Activated naive CD4-positive, alpha-beta T cell treated with anti-CD3 and anti-CD28 coated beads, Interleukin-2, amount 10 ng/mL, durations not matched to agents 7 days and 5 days (primary cell): ENCODE data around the gene ZC3H14.
A peak's percentile ranks its signal among the peaks of the same experiment; 100 is the strongest.

ENCODE experiments used
- CTCF ChIA-PET: fragments of 350-600 bp; sonication (Branson Sonifier 250); formaldehyde crosslinking; loops from one replicate; lab custom pipeline; 2021; ENCODE audit warnings: antibody characterized with exemption; lab: Charles Lee
- DNase-seq: peaks from one replicate; pipeline ENCODE4 v3.0.0-alpha.2; 2020
- H3K27ac Mint-ChIP-seq: one replicate; pipeline ENCODE4 v1.8.0; 2021; ENCODE audit warnings: mild to moderate bottlenecking, moderate library complexity, mixed read lengths
- H3K27me3 Mint-ChIP-seq: one replicate; pipeline ENCODE4 v1.8.0; 2021; ENCODE audit warnings: mild to moderate bottlenecking, mixed read lengths
- H3K36me3 Mint-ChIP-seq: one replicate; pipeline ENCODE4 v1.8.0; 2021; ENCODE audit warnings: mixed read lengths
- H3K4me1 Mint-ChIP-seq: one replicate; pipeline ENCODE4 v1.8.0; 2021; ENCODE audit warnings: mixed read lengths
- H3K4me3 Mint-ChIP-seq: one replicate; pipeline ENCODE4 v1.8.0; 2021; ENCODE audit warnings: mild to moderate bottlenecking, moderate library complexity, mixed read lengths
- H3K9me3 Mint-ChIP-seq: one replicate; pipeline ENCODE4 v1.8.0; 2021; ENCODE audit warnings: mixed read lengths

ZC3H14 gene

DNA sequence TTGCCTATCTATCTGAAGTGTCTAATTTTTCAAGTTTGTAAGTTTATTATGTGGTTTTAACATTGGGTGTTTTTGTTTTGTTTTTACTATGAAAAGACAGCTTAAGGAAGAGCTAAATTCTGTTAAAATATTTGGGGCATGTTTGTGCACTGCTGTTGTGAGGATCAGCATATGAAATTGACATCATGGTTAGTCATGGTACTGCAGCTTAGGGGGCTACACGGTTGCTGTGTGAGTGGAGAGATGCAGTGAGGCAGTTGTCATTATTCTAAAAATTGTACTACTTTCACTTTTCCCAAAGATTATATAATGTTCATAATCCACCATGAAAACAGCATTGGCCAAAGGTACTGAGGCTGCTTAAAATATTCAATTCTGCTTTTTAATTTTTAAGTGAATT lies 49.0 kb downstream of the ZC3H14 start:
- Mint-ChIP-seq H3K4me1 (peaks cover 14% of the 10 kb centered on the region), H3K9me3 (no peaks in the 10 kb centered on the region), H3K27me3 (no peaks in the 10 kb centered on the region), H3K36me3 (peaks cover 54% of the 10 kb centered on the region), H3K27ac (no peak overlapping the region), H3K4me3 (no peak overlapping the region)
- no peak for DNase-seq
- CTCF ChIA-PET = no interaction called here

DNA sequence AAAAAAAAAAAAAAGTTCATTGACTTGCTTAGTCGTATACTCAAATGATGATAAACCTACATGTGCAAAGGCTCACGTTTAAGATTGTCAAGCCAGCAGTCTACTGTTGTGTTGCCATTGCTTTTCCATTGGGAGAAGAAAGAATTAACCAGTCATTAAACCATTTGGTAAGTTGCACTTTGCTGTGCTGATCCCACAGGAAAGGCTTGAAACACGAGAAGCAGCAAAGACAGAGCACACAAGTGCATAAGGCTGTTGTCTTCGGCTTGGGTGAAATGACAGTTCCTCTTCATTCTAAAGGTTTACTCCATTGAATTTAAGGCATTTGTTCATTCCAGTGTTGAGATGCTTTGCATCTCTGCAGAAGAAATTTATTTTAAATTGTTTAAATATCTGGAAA lies 50.1 kb downstream of the ZC3H14 start:
- peaks cover 45% of the 10 kb centered on the region for H3K36me3 Mint-ChIP-seq
- no peaks in the 10 kb centered on the region for H3K27me3 Mint-ChIP-seq
- DNase-seq = no peak
- H3K9me3 Mint-ChIP-seq = no peaks in the 10 kb centered on the region
- no peak overlapping the region for H3K4me3 Mint-ChIP-seq
- no peak overlapping the region for H3K27ac Mint-ChIP-seq
- CTCF ChIA-PET = no interaction called here
- H3K4me1 Mint-ChIP-seq = peaks cover 14% of the 10 kb centered on the region

DNA sequence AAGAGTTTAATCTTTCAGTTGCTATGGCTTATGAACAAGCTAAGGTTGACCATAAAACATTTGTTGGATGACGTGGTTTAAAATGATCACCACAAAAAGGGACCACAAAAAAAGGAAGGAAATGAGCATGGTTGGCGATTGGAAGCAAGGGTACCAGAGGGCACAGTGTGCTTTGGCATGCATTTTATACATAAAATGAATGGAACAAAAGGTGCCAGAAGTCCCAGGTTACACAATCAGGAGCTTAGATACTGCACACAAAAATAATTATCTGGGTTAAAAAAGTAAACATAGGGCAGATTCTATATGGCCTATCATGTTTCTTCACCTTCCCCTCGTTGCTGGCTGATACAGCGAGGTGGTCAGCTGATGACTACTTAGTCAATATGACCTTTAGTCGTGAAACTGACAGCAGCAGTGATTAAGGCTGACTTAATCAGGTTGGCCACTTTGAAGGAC lies 50.7 kb downstream of the ZC3H14 start:
- H3K27me3 Mint-ChIP-seq = no peaks in the 10 kb centered on the region
- CTCF ChIA-PET = no interaction called here
- no peak for DNase-seq
- H3K36me3 Mint-ChIP-seq = peaks cover 42% of the 10 kb centered on the region
- H3K4me3 Mint-ChIP-seq = no peak overlapping the region
- H3K27ac Mint-ChIP-seq = no peak overlapping the region
- peaks cover 14% of the 10 kb centered on the region for H3K4me1 Mint-ChIP-seq
- H3K9me3 Mint-ChIP-seq = no peaks in the 10 kb centered on the region

DNA sequence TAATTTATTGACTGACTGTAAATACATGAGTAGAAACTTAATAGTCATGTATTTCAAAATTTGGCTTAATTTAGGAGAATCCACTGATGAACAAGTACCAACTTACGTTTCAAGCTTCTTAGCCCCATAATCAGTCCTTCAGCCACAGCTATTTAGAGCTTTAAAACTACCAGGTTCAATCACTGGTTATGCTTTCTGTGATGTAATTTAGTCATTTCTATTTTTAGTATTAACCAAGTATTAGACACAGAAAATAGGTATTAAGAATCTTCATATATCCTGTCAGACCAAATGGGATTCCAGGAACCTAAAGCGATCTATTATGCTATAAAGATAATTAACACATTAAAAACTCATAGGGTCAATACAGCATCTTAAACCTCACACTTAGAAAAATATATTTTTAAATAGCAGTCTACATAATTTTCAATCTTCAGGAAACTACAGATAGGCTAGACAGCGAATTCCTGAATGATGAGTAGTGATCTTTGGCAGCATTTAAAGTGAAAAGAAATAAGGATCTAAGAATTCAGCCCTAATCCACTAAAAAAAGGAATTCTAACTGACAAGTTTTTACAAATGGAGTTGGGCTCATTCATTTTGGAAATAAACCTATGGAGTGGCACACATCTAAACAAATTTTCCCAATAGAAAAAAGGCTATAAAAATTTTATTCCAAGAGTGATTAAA lies 51.5 kb downstream of the ZC3H14 start:
- Mint-ChIP-seq H3K9me3 (no peaks in the 10 kb centered on the region), H3K27ac (no peak overlapping the region), H3K4me1 (peaks cover 14% of the 10 kb centered on the region), H3K36me3 (peaks cover 36% of the 10 kb centered on the region), H3K27me3 (no peaks in the 10 kb centered on the region), H3K4me3 (no peak overlapping the region)
- DNase-seq = no peak
- CTCF ChIA-PET = no interaction called here

DNA sequence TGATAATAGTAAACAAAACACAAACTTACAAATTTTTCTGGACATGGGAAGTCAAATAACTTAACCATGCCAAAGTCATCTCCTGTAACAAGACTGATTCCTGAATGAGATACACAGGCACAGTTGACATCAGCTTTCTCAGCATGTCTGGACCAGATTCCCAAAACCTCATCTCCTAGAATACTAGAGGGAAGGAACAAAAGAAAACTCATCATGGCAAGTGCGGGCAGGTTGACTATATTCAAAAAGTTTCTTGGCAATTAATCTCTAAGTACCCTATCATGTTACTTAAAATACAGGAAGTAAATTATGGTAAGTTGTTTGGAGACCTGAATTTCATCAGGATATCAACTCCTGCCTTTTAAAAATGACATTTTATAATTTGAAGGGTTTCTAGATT lies 53.9 kb downstream of the ZC3H14 start:
- Mint-ChIP-seq H3K36me3 (peaks cover 14% of the 10 kb centered on the region), H3K27me3 (no peaks in the 10 kb centered on the region), H3K4me1 (peaks cover 14% of the 10 kb centered on the region), H3K27ac (no peak overlapping the region), H3K4me3 (no peak overlapping the region), H3K9me3 (no peaks in the 10 kb centered on the region)
- DNase-seq = no peak
- CTCF ChIA-PET = no interaction called here

DNA sequence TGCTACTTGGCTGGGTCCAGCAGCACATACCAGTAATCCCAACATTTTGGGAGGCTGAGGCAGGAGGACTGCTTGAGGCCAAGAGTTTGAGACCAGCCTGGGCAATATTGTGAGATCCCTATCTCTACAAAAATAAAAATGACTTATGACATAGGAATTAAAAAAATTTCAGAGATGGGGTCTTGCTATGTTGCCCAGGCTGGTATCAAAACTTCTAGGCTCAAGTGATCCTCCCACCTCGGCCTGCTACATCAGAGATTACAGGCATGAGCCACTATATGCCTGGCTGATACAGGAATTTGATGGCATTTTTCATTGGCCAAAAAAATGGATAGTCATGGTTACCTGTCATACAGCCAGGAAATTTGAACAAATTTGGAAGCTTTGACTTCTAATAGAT lies 54.6 kb downstream of the ZC3H14 start:
- DNase-seq = no peak
- Mint-ChIP-seq H3K27ac (no peak overlapping the region), H3K27me3 (no peaks in the 10 kb centered on the region), H3K4me1 (peaks cover 11% of the 10 kb centered on the region), H3K4me3 (no peak overlapping the region), H3K9me3 (no peaks in the 10 kb centered on the region), H3K36me3 (peaks cover 11% of the 10 kb centered on the region)
- CTCF ChIA-PET = no interaction called here

DNA sequence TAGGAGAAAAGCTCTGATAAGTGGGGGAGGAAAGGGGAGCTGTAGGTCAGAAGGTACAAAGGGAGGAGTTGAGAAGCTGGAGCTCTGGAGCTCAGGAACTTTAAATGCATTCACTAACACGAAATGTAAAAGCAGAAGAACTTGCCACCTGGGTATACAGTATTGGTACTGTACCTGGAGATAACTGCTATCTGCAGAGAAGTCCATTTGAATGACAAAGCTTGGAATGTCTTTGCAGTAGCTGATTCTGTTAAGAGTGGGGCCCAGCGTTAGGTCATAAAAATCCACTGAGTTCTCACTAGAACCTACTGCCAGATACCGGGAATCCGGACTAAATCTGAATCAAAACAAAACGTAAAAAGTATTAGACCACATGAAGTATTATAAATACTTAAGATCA lies 55.6 kb downstream of the ZC3H14 start:
- H3K9me3 Mint-ChIP-seq = no peaks in the 10 kb centered on the region
- no peak overlapping the region for H3K4me3 Mint-ChIP-seq
- H3K4me1 Mint-ChIP-seq = peaks cover 4% of the 10 kb centered on the region
- H3K36me3 Mint-ChIP-seq = peaks cover 6% of the 10 kb centered on the region
- no peak for DNase-seq
- H3K27ac Mint-ChIP-seq = no peak overlapping the region
- CTCF ChIA-PET = no interaction called here
- no peaks in the 10 kb centered on the region for H3K27me3 Mint-ChIP-seq

DNA sequence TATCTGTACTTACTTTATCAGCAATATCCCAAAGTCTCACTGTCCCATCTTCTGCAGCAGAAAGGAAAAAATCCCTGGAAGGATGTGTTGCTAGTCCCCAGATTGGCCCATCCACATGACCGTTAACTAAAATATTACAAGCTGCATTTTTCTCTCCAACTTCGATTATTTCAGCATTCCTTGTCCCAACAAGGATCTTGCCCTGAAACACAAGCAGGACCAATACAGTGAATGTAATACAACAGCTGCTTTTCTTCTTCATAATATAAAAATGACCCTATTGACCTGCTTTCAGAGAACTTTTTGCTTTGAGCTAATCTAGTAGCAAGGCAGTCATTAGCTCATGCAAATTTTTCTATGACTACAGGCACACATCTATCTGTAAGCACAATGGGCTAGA lies 58.3 kb downstream of the ZC3H14 start:
- Mint-ChIP-seq H3K36me3 (peaks cover 4% of the 10 kb centered on the region), H3K27me3 (no peaks in the 10 kb centered on the region), H3K9me3 (no peaks in the 10 kb centered on the region), H3K4me3 (no peak overlapping the region), H3K27ac (peak overlapping the region; percentile 60), H3K4me1 (no peaks in the 10 kb centered on the region)
- no peak for DNase-seq
- CTCF ChIA-PET = no interaction called here

DNA sequence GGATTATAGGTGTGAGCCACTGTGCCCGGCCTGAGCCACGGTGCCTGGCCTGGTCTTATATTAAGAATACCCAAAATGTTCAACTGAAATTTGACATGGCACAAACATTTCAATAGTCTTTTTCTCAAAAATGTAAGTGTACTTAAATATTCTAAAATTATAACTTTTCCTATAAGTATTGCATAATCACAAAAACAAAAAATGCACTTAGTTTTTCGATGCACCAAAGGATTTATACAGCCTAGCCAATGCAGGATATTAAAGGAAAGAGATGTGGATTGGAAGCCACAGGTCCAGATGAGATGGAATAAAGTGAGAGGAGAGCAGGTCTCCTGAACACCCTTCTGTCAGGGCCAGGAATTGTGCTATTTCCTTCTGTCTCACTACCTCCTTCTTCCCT lies 62.8 kb downstream of the ZC3H14 start:
- Mint-ChIP-seq H3K27ac (no peak overlapping the region), H3K4me1 (no peaks in the 10 kb centered on the region), H3K36me3 (no peaks in the 10 kb centered on the region), H3K27me3 (no peaks in the 10 kb centered on the region), H3K4me3 (no peak overlapping the region), H3K9me3 (no peaks in the 10 kb centered on the region)
- DNase-seq = no peak
- CTCF ChIA-PET = no interaction called here

DNA sequence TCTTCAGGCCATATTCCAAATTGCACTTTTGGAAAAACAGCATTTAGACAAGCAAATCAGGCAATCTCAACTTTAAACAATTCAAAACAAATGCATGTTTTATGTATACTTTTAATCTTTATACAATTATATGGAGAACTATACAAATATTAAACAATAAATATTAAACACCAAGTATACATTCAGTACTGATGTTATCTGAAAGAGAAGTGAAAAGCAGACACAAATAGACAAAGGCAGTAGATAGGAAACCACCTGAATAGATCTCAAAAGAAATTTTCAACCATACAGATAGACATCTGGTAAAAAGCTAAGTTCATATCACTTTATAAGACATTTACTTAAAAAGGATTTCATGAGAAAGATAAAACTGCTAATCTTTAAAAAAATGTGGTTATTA lies 65.2 kb downstream of the ZC3H14 start:
- H3K36me3 Mint-ChIP-seq = no peaks in the 10 kb centered on the region
- CTCF ChIA-PET = no interaction called here

DNA sequence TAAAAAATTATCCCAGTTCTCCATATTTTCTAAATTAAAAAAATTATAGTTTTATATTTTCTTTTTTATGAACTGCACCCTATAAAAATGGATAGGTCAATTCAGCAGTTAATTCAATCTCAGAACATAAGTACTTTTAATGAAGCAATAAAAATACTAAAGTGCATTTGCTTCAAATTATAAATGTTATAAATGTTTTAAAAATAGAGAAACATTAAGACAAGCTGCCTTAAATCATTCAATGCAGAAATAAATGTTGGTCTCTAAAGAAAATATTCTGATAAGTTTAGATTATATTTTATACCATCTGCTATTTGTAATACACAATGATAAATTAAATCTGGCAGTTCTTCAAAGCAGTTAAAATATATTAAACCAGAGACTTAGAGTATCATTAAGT lies 65.6 kb downstream of the ZC3H14 start:
- H3K27ac Mint-ChIP-seq = no peak overlapping the region
- H3K36me3 Mint-ChIP-seq = no peaks in the 10 kb centered on the region
- H3K4me1 Mint-ChIP-seq = no peaks in the 10 kb centered on the region
- no peak for DNase-seq
- CTCF ChIA-PET = interaction anchor here (0.6 kb wide), 1 partner anchor 10 kb away, joined by 3 read pairs; no protein-coding TSS in a partner anchor
- no peaks in the 10 kb centered on the region for H3K27me3 Mint-ChIP-seq
- H3K4me3 Mint-ChIP-seq = no peak overlapping the region
- no peaks in the 10 kb centered on the region for H3K9me3 Mint-ChIP-seq

More for the DNA sequence above, 65.2 kb downstream of the ZC3H14 start:
- no peaks in the 10 kb centered on the region for H3K27me3 Mint-ChIP-seq
- H3K9me3 Mint-ChIP-seq = no peaks in the 10 kb centered on the region
- no peaks in the 10 kb centered on the region for H3K4me1 Mint-ChIP-seq
- no peak for DNase-seq
- no peak overlapping the region for H3K4me3 Mint-ChIP-seq
- no peak overlapping the region for H3K27ac Mint-ChIP-seq

DNA sequence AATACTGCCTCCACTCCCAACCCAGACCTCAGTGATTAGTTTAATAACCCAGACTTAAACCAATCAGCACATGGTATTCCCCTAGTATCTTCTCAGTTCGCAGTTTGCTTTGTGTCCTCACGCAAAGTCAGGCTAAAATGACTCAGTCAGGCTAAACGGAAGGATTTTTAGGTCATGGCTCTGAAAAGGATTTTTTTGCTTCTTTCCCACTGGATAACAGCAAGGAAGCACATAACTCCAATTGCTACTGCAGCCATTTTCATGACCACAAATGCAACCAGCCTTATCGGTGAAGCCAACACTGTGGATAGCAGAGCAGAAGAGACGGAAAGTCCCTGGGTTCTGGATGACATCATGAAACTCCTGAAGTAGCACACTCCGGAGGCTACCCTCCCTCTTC lies 67.7 kb downstream of the ZC3H14 start:
- Mint-ChIP-seq H3K36me3 (no peaks in the 10 kb centered on the region), H3K4me1 (no peaks in the 10 kb centered on the region), H3K4me3 (no peak overlapping the region), H3K27me3 (no peaks in the 10 kb centered on the region), H3K9me3 (no peaks in the 10 kb centered on the region), H3K27ac (no peak overlapping the region)
- CTCF ChIA-PET = no interaction called here
- DNase-seq = no peak

DNA sequence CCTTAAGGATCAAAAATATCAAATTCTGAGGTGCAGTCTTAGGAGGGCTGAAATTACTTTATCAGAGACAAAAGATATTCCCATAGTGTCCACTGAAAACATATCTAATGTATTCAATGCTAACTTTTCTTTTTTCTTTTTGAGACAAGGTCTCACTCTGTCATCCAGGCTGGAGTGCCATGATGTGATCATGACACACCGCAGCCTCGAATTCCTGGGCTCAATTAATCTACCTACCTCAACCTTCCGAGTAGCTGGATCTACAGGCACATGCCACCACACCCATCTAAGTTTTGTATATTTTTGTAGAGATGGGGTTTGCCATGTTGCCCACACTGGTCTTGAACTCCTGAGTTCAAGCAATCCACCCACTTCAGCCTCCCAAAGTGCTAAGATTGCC lies 68.3 kb downstream of the ZC3H14 start:
- no peak overlapping the region for H3K27ac Mint-ChIP-seq
- H3K4me3 Mint-ChIP-seq = no peak overlapping the region
- no peak for DNase-seq
- H3K4me1 Mint-ChIP-seq = no peaks in the 10 kb centered on the region
- no peaks in the 10 kb centered on the region for H3K27me3 Mint-ChIP-seq
- H3K9me3 Mint-ChIP-seq = no peaks in the 10 kb centered on the region
- CTCF ChIA-PET = no interaction called here
- no peaks in the 10 kb centered on the region for H3K36me3 Mint-ChIP-seq

DNA sequence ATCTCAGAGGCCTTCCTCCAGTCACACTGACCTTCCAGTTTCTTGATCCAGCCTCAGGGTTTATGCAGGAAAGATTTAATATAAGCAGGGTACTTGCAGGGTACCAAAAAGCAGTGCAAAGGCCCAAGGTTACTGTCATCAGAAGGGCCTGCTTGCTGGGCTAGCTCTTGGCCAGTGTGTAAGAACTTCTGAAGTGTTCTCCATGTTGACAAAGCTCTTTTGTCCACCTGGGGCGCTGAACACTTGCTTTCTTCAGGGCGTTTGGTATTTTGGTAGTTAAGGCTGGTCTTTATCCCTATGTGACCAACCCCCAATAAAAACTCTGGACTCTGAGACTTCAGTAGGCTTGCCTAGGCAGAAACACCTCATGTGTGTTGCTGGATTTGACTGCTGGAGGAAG lies 69.7 kb downstream of the ZC3H14 start:
- no peaks in the 10 kb centered on the region for H3K9me3 Mint-ChIP-seq
- DNase-seq = no peak
- no peaks in the 10 kb centered on the region for H3K27me3 Mint-ChIP-seq
- CTCF ChIA-PET = no interaction called here
- no peak overlapping the region for H3K4me3 Mint-ChIP-seq
- H3K4me1 Mint-ChIP-seq = no peaks in the 10 kb centered on the region
- H3K36me3 Mint-ChIP-seq = no peaks in the 10 kb centered on the region
- no peak overlapping the region for H3K27ac Mint-ChIP-seq

DNA sequence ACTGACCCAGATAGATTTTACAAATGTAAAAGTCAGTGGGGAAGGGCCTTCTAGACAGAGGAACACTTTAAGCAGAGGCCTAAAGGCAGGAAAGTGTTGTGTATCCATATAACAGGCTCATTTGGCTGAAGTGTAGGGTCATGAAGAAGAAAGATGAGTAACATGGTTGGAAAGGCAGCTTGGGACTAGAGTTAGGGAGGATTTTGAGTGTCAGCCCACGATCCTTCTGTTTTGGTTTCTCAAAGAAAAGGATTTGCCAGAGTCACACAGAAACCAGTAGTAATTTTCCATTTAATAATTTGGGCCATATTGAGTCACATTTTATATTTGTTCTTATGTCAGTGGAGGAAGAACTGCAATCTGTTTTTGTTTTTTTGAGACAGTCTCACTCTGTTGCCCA lies 76.4 kb downstream of the ZC3H14 start:
- no peak overlapping the region for H3K4me3 Mint-ChIP-seq
- no peak for DNase-seq
- no peak overlapping the region for H3K27ac Mint-ChIP-seq
- H3K4me1 Mint-ChIP-seq = no peaks in the 10 kb centered on the region
- H3K36me3 Mint-ChIP-seq = peaks cover 6% of the 10 kb centered on the region
- peaks cover 15% of the 10 kb centered on the region for H3K9me3 Mint-ChIP-seq
- CTCF ChIA-PET = no interaction called here
- H3K27me3 Mint-ChIP-seq = no peaks in the 10 kb centered on the region
